WTC11 (cell line): ENCODE results near the gene CAPN12. TPM values are rescaled to one million over a fixed set of nuclear protein-coding genes. Genes with fewer than 3 reads are reported as not detected.

ENCODE experiments used
- ATAC-seq: fragments of 200-7000 bp; cut with Tn5 transposase; 2 replicates; pipeline ENCODE4 v1.10.0; 2021; ENCODE audit warnings: mild to moderate bottlenecking, moderate library complexity
- CTCF ChIA-PET: fragments of 300-600 bp; sonication (Branson Sonifier 250); formaldehyde crosslinking; loops from one replicate; lab custom pipeline; 2021; ENCODE audit warnings: antibody characterized with exemption; lab: Charles Lee
- POLR2A ChIA-PET: fragments of 350-600 bp; sonication (Branson Sonifier 250); formaldehyde crosslinking; loops from one replicate; lab custom pipeline; 2021; ENCODE audit warnings: antibody characterized with exemption; lab: Charles Lee
- DNase-seq: peaks from one replicate; pipeline ENCODE4 v3.0.0; 2021; ENCODE audit warnings: low spot score
- H3K27ac Mint-ChIP-seq: 2 replicates; pipeline ENCODE4 v1.8.0; 2021; ENCODE audit warnings: mixed read lengths
- H3K27me3 Mint-ChIP-seq: 2 replicates; pipeline ENCODE4 v1.8.0; 2021; ENCODE audit warnings: low read depth, mild to moderate bottlenecking, moderate library complexity, mixed read lengths
- H3K36me3 Mint-ChIP-seq: 2 replicates; pipeline ENCODE4 v1.8.0; 2021; ENCODE audit warnings: mixed read lengths
- H3K4me1 Mint-ChIP-seq: 2 replicates; pipeline ENCODE4 v1.8.0; 2022; ENCODE audit warnings: mixed read lengths
- H3K4me3 Mint-ChIP-seq: 2 replicates; pipeline ENCODE4 v1.8.0; 2021; ENCODE audit warnings: mild to moderate bottlenecking, moderate library complexity, mixed read lengths
- H3K9me3 Mint-ChIP-seq: 2 replicates; pipeline ENCODE4 v1.8.0; 2021; ENCODE audit warnings: mixed read lengths
- CREB1 ChIP-seq: sonication (generic); formaldehyde crosslinking; IDR thresholded peaks from 2 replicates; pipeline ENCODE4 v1.8.0; 2023; ENCODE audit warnings: mild to moderate bottlenecking, missing genetic modification reagents
- FOXJ3 ChIP-seq: sonication (generic); formaldehyde crosslinking; IDR thresholded peaks from 2 replicates; pipeline ENCODE4 v1.9.0; 2021; ENCODE audit warnings: missing genetic modification reagents, mild to moderate bottlenecking, borderline replicate concordance
- GRHL2 ChIP-seq: fragments of 250-450 bp; sonication (Bioruptor Pico); IDR thresholded peaks from 2 replicates; pipeline ENCODE4 v1.8.0; 2022; ENCODE audit warnings: mild to moderate bottlenecking, moderate library complexity; ENCODE audit not compliant: insufficient replicate concordance, severe bottlenecking
- GTF2I ChIP-seq: fragments of 250-450 bp; sonication (Bioruptor Pico); conservative IDR thresholded peaks from 2 replicates; pipeline ENCODE4 v1.4.0; 2021; ENCODE audit warnings: mild to moderate bottlenecking
- HMGA2 ChIP-seq: fragments of 250-450 bp; sonication (Bioruptor Pico); IDR thresholded peaks from 2 replicates; pipeline ENCODE4 v1.4.0; 2021; ENCODE audit warnings: mild to moderate bottlenecking, moderate library complexity
- IRF2 ChIP-seq: sonication (generic); formaldehyde crosslinking; IDR thresholded peaks from 2 replicates; pipeline ENCODE4 v1.8.0; 2022; ENCODE audit warnings: low read depth, missing genetic modification reagents, borderline replicate concordance
- JAZF1 ChIP-seq: fragments of 250-450 bp; sonication (Bioruptor Pico); IDR thresholded peaks from 2 replicates; pipeline ENCODE4 v1.9.0; 2021; ENCODE audit warnings: moderate library complexity, mild to moderate bottlenecking, inconsistent platforms
- KAT7 ChIP-seq: sonication (generic); formaldehyde crosslinking; IDR thresholded peaks from 2 replicates; pipeline ENCODE4 v1.8.1; 2023; ENCODE audit warnings: missing genetic modification reagents, mild to moderate bottlenecking, borderline replicate concordance
- MXD4 ChIP-seq: fragments of 250-450 bp; sonication (Bioruptor Pico); IDR thresholded peaks from 2 replicates; pipeline ENCODE4 v1.8.0; 2021; ENCODE audit warnings: mild to moderate bottlenecking, moderate library complexity, borderline replicate concordance
- MYBL2 ChIP-seq: sonication (generic); formaldehyde crosslinking; IDR thresholded peaks from 2 replicates; pipeline ENCODE4 v1.8.1; 2023; ENCODE audit warnings: mild to moderate bottlenecking, moderate library complexity, missing genetic modification reagents
- NR1H2 ChIP-seq: sonication (generic); formaldehyde crosslinking; IDR thresholded peaks from 2 replicates; pipeline ENCODE4 v1.9.0; 2021; ENCODE audit warnings: mild to moderate bottlenecking, moderate library complexity, missing genetic modification reagents
- NR2C2 ChIP-seq: sonication (generic); formaldehyde crosslinking; IDR thresholded peaks from 2 replicates; pipeline ENCODE4 v1.8.0; 2022; ENCODE audit warnings: mild to moderate bottlenecking, missing genetic modification reagents
- OVOL2 ChIP-seq: fragments of 250-450 bp; sonication (Bioruptor Pico); IDR thresholded peaks from 2 replicates; pipeline ENCODE4 v1.9.0; 2021; ENCODE audit warnings: mild to moderate bottlenecking, borderline replicate concordance
- RORB ChIP-seq: fragments of 250-450 bp; sonication (Bioruptor Pico); IDR thresholded peaks from 2 replicates; pipeline ENCODE4 v1.9.0; 2021; ENCODE audit warnings: mild to moderate bottlenecking
- SMAD4 ChIP-seq: sonication (generic); formaldehyde crosslinking; IDR thresholded peaks from 2 replicates; pipeline ENCODE4 v1.8.0; 2022; ENCODE audit warnings: mild to moderate bottlenecking, missing genetic modification reagents
- USF2 ChIP-seq: sonication (generic); formaldehyde crosslinking; IDR thresholded peaks from 2 replicates; pipeline ENCODE4 v1.8.1; 2023; ENCODE audit warnings: mild to moderate bottlenecking, missing genetic modification reagents, moderate library complexity
- ZBTB21 ChIP-seq: sonication (generic); formaldehyde crosslinking; IDR thresholded peaks from 2 replicates; pipeline ENCODE4 v1.8.1; 2023; ENCODE audit warnings: mild to moderate bottlenecking, missing genetic modification reagents, borderline replicate concordance
- ZNF232 ChIP-seq: sonication (generic); formaldehyde crosslinking; IDR thresholded peaks from 2 replicates; pipeline ENCODE4 v1.8.0; 2022; ENCODE audit warnings: mild to moderate bottlenecking, missing genetic modification reagents
- ZNF317 ChIP-seq: sonication (generic); formaldehyde crosslinking; IDR thresholded peaks from 2 replicates; pipeline ENCODE4 v1.8.1; 2023; ENCODE audit warnings: low read depth, mild to moderate bottlenecking, moderate library complexity, missing genetic modification reagents, borderline replicate concordance
- ZNF671 ChIP-seq: fragments of 250-450 bp; sonication (Bioruptor Pico); IDR thresholded peaks from 2 replicates; pipeline ENCODE4 v1.8.0; 2021; ENCODE audit warnings: mild to moderate bottlenecking
- total RNA-seq: library from RNA; stranded (reverse); gene quantifications from 3 replicates; pipeline ENCODE4 v1.2.3, GENCODE V29; 2021
- TF ChIP-seq, protein P1 (sequence below): sonication (generic); formaldehyde crosslinking; IDR thresholded peaks from 2 replicates; pipeline ENCODE4 v1.8.0; 2023; ENCODE audit warnings: missing genetic modification reagents
- TF ChIP-seq, protein P2 (sequence below): sonication (generic); formaldehyde crosslinking; IDR thresholded peaks from 2 replicates; pipeline ENCODE4 v1.8.0; 2023; ENCODE audit warnings: mild to moderate bottlenecking, missing genetic modification reagents
- TF ChIP-seq, protein P3 (sequence below): fragments of 250-450 bp; sonication (Bioruptor Pico); IDR thresholded peaks from 2 replicates; pipeline ENCODE4 v1.9.0; 2021; ENCODE audit warnings: mild to moderate bottlenecking
- TF ChIP-seq, protein P4 (sequence below): fragments of 250-450 bp; sonication (Bioruptor Pico); IDR thresholded peaks from 2 replicates; pipeline ENCODE4 v1.9.0; 2021; ENCODE audit warnings: mild to moderate bottlenecking, borderline replicate concordance
- TF ChIP-seq, protein P5 (sequence below): sonication (generic); formaldehyde crosslinking; IDR thresholded peaks from 2 replicates; pipeline ENCODE4 v1.8.1; 2022; ENCODE audit warnings: mild to moderate bottlenecking, moderate library complexity, missing genetic modification reagents

CAPN12 gene
- total RNA-seq, 1 experiment from 2014 or later = 9.6 TPM

GRCh38 chr19:38711726-38712153, 32.5 kb downstream of the CAPN12 start:
- no peak overlapping the region for H3K4me3 Mint-ChIP-seq
- CTCF ChIA-PET = interaction anchor here (1.4 kb wide), 1 partner anchor 309 kb away, joined by 5 read pairs; the partner anchor contains the start of gene FAM98C
- H3K9me3 Mint-ChIP-seq = no peaks in the 10 kb centered on the region
- H3K36me3 Mint-ChIP-seq = peaks cover 54% of the 10 kb centered on the region
- H3K27ac Mint-ChIP-seq = no peak overlapping the region
- TF ChIP-seq IRF2 (CRISPR knock-in tag) (no peak), SMAD4 (CRISPR knock-in tag) (no peak), USF2 (CRISPR knock-in tag) (no peak), MYBL2 (CRISPR knock-in tag) (no peak), MXD4 (CRISPR knock-in tag) (no peak), ZBTB21 (CRISPR knock-in tag) (no peak), GRHL2 (CRISPR knock-in tag) (no peak), RORB (CRISPR knock-in tag) (no peak), ZNF671 (CRISPR knock-in tag) (no peak), ZNF317 (CRISPR knock-in tag) (no peak), GTF2I (CRISPR knock-in tag) (no peak), NR1H2 (CRISPR knock-in tag) (no peak), HMGA2 (CRISPR knock-in tag) (no peak), ZNF232 (CRISPR knock-in tag) (no peak), OVOL2 (CRISPR knock-in tag) (no peak), JAZF1 (no peak)
- TF ChIP-seq, protein P1, sequence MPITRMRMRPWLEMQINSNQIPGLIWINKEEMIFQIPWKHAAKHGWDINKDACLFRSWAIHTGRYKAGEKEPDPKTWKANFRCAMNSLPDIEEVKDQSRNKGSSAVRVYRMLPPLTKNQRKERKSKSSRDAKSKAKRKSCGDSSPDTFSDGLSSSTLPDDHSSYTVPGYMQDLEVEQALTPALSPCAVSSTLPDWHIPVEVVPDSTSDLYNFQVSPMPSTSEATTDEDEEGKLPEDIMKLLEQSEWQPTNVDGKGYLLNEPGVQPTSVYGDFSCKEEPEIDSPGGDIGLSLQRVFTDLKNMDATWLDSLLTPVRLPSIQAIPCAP (CRISPR knock-in tag) = no peak
- H3K4me1 Mint-ChIP-seq = no peaks in the 10 kb centered on the region
- POLR2A ChIA-PET = interaction anchor here (0.6 to 1.2 kb wide), 2 partner anchors 8 to 13 kb away, joined by 3 read pairs; no protein-coding TSS in a partner anchor
- no peaks in the 10 kb centered on the region for H3K27me3 Mint-ChIP-seq
- ATAC-seq (no peak), DNase-seq (no peak)

DNA sequence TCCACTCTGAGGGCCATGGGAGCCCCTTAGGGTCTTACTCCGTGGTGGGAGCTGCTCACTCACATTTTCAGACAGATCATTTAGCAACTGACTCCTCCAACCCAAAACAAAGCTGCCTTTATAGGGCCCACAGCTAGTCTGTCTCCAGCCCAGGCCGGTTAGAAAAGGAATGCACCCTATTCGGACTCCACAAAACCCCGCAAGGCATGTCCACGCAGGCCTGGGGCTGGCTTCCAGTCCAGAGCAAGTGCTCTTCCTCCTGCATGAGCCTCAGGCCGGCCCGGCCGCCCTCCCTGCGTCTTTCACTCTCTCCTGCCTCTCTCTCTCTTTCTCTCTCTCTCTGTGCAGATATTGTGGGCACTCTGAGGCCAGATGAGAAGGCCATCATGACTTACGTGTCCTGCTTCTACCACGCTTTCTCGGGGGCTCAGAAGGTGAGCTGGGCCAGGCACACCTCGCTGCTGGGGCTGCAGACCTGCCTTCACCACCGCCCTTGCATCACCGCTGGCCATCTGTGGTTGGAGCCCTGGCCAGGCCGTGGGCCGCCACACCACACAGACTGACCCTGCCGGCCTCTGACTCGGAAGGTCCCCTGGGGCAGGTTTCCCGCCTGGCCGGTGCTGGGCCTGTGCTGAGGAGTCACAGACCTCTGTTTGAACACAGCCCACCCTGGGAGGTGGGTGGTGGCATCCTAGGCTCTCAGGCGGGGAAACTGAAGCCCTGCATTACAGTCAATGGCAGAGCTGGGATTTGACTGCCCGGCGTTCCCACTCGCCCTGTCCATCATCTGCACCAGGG, 33.1 kb downstream of the CAPN12 start:
- Mint-ChIP-seq H3K27me3 (no peaks in the 10 kb centered on the region), H3K4me3 (no peak overlapping the region), H3K4me1 (no peaks in the 10 kb centered on the region), H3K27ac (peak overlapping the region; percentile 50), H3K9me3 (no peaks in the 10 kb centered on the region), H3K36me3 (peaks cover 52% of the 10 kb centered on the region)
- ChIA-PET POLR2A (interaction anchor here (0.6 to 1.2 kb wide), 2 partner anchors 8 to 12 kb away, joined by 3 read pairs; no protein-coding TSS in a partner anchor), CTCF (interaction anchor here (1.3 to 1.4 kb wide), 2 partner anchors 219 to 308 kb away, joined by 3 to 5 read pairs; partner anchors contain the start of genes FAM98C, MRPS12 and SARS2)
- ATAC-seq (no peak), DNase-seq (no peak)
- TF ChIP-seq CREB1 (CRISPR knock-in tag) (no peak), NR2C2 (CRISPR knock-in tag) (no peak), KAT7 (no peak), FOXJ3 (no peak), GTF2I (CRISPR knock-in tag) (no peak)
- TF ChIP-seq, protein P2, sequence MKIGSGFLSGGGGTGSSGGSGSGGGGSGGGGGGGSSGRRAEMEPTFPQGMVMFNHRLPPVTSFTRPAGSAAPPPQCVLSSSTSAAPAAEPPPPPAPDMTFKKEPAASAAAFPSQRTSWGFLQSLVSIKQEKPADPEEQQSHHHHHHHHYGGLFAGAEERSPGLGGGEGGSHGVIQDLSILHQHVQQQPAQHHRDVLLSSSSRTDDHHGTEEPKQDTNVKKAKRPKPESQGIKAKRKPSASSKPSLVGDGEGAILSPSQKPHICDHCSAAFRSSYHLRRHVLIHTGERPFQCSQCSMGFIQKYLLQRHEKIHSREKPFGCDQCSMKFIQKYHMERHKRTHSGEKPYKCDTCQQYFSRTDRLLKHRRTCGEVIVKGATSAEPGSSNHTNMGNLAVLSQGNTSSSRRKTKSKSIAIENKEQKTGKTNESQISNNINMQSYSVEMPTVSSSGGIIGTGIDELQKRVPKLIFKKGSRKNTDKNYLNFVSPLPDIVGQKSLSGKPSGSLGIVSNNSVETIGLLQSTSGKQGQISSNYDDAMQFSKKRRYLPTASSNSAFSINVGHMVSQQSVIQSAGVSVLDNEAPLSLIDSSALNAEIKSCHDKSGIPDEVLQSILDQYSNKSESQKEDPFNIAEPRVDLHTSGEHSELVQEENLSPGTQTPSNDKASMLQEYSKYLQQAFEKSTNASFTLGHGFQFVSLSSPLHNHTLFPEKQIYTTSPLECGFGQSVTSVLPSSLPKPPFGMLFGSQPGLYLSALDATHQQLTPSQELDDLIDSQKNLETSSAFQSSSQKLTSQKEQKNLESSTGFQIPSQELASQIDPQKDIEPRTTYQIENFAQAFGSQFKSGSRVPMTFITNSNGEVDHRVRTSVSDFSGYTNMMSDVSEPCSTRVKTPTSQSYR = no peak
- TF ChIP-seq, protein P3, sequence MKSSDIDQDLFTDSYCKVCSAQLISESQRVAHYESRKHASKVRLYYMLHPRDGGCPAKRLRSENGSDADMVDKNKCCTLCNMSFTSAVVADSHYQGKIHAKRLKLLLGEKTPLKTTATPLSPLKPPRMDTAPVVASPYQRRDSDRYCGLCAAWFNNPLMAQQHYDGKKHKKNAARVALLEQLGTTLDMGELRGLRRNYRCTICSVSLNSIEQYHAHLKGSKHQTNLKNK = no peak
- TF ChIP-seq, protein P4, sequence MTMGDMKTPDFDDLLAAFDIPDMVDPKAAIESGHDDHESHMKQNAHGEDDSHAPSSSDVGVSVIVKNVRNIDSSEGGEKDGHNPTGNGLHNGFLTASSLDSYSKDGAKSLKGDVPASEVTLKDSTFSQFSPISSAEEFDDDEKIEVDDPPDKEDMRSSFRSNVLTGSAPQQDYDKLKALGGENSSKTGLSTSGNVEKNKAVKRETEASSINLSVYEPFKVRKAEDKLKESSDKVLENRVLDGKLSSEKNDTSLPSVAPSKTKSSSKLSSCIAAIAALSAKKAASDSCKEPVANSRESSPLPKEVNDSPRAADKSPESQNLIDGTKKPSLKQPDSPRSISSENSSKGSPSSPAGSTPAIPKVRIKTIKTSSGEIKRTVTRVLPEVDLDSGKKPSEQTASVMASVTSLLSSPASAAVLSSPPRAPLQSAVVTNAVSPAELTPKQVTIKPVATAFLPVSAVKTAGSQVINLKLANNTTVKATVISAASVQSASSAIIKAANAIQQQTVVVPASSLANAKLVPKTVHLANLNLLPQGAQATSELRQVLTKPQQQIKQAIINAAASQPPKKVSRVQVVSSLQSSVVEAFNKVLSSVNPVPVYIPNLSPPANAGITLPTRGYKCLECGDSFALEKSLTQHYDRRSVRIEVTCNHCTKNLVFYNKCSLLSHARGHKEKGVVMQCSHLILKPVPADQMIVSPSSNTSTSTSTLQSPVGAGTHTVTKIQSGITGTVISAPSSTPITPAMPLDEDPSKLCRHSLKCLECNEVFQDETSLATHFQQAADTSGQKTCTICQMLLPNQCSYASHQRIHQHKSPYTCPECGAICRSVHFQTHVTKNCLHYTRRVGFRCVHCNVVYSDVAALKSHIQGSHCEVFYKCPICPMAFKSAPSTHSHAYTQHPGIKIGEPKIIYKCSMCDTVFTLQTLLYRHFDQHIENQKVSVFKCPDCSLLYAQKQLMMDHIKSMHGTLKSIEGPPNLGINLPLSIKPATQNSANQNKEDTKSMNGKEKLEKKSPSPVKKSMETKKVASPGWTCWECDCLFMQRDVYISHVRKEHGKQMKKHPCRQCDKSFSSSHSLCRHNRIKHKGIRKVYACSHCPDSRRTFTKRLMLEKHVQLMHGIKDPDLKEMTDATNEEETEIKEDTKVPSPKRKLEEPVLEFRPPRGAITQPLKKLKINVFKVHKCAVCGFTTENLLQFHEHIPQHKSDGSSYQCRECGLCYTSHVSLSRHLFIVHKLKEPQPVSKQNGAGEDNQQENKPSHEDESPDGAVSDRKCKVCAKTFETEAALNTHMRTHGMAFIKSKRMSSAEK (CRISPR knock-in tag) = no peak
- TF ChIP-seq, protein P5, sequence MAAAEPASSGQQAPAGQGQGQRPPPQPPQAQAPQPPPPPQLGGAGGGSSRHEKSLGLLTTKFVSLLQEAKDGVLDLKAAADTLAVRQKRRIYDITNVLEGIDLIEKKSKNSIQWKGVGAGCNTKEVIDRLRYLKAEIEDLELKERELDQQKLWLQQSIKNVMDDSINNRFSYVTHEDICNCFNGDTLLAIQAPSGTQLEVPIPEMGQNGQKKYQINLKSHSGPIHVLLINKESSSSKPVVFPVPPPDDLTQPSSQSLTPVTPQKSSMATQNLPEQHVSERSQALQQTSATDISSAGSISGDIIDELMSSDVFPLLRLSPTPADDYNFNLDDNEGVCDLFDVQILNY (CRISPR knock-in tag) = no peak
